Left ventricle myocardium inferior (tissue), 1 donor: Measurements from ENCODE around the gene MFSD6L. TPM values are rescaled to one million over a fixed set of nuclear protein-coding genes. Genes with fewer than 3 reads are reported as not detected.

Source experiments
- DNase-seq: peaks from one replicate; pipeline ENCODE4 v3.0.0-alpha.2; 2020
- H3K27ac ChIP-seq: fragments of 200-600 bp; replicated peaks from 2 replicates; pipeline ENCODE4 v1.8.0; 2021
- H3K27me3 ChIP-seq: fragments of 200-600 bp; 2 replicates; pipeline ENCODE4 v1.8.0; 2021; ENCODE audit warnings: low read depth
- H3K36me3 ChIP-seq: fragments of 200-600 bp; 2 replicates; pipeline ENCODE4 v1.8.0; 2021
- H3K4me1 ChIP-seq: fragments of 200-600 bp; 2 replicates; pipeline ENCODE4 v1.8.0; 2021
- H3K4me3 ChIP-seq: fragments of 200-600 bp; 2 replicates; pipeline ENCODE4 v1.8.0; 2021; ENCODE audit warnings: mild to moderate bottlenecking, moderate library complexity
- H3K9me3 ChIP-seq: fragments of 200-600 bp; replicated peaks from 2 replicates; pipeline ENCODE4 v1.8.0; 2021
- CTCF ChIP-seq: fragments of 200-600 bp; IDR thresholded peaks from 2 replicates; pipeline ENCODE4 v1.8.0; 2021; ENCODE audit warnings: antibody characterized with exemption, mild to moderate bottlenecking, borderline replicate concordance
- intact Hi-C: fragments of 100-400 bp; cut with micrococcal nuclease; formaldehyde crosslinking; loops from one replicate; pipeline ENCODE4 v1.11.0; 2022
- total RNA-seq: library from RNA; stranded (reverse); fragmentation: NEBNext Ultra II Directional; extraction: Animal tissue kit (Norgen Biotek cat#: 25700); gene quantifications from one replicate; pipeline ENCODE4 v1.2.1, GENCODE V29; 2021
- donor health status: DM: no; HTN: yes; CAD: no; lungs with severe emphysema.

Gene MFSD6L
- total RNA-seq, 1 donor from 2014 or later = not detected

- intact Hi-C loops = loop anchor here (5.0 to 10.0 kb wide), 2 partner anchors 175 to 333 kb away; no protein-coding TSS in a partner anchor
- Histone ChIP-seq H3K36me3 (no peaks in the 10 kb centered on the region), H3K27me3 (peaks cover 3% of the 10 kb centered on the region), H3K9me3 (no peaks in the 10 kb centered on the region), H3K27ac (no peak overlapping the region), H3K4me3 (no peak overlapping the region), H3K4me1 (peaks cover 24% of the 10 kb centered on the region)
- no peak for TF ChIP-seq CTCF
- no peak for DNase-seq
Measured at GRCh38 chr17:8747742-8748141, 51.4 kb downstream of the MFSD6L start.

Other genes starting within 250 kb of the MFSD6L start
- gene MYH10, start 168.6 kb downstream of the MFSD6L start, total RNA-seq = 49.7 TPM
- not detected for gene CCDC42, start 54.5 kb downstream of the MFSD6L start, total RNA-seq
- not detected for gene SPDYE4, start 40.8 kb downstream of the MFSD6L start, total RNA-seq
- 1.2 TPM for gene PIK3R6, start 68.3 kb upstream of the MFSD6L start, total RNA-seq
- gene PIK3R5, start 166.3 kb upstream of the MFSD6L start, total RNA-seq = 2.7 TPM
- gene NTN1, start 222.1 kb upstream of the MFSD6L start, total RNA-seq = 60.3 TPM